SH-SY5Y (cell line): ENCODE data around the gene AHSG.

ENCODE experiments used
- GATA2 ChIP-seq: IDR thresholded peaks from 2 replicates; pipeline ENCODE4 v1.6.1; 2011; ENCODE audit warnings: mild to moderate bottlenecking, low read depth, low read length
- GATA3 ChIP-seq: IDR thresholded peaks from 2 replicates; pipeline ENCODE4 v1.6.1; 2011; ENCODE audit warnings: low read depth, mild to moderate bottlenecking, low read length, moderate library complexity

DNA sequence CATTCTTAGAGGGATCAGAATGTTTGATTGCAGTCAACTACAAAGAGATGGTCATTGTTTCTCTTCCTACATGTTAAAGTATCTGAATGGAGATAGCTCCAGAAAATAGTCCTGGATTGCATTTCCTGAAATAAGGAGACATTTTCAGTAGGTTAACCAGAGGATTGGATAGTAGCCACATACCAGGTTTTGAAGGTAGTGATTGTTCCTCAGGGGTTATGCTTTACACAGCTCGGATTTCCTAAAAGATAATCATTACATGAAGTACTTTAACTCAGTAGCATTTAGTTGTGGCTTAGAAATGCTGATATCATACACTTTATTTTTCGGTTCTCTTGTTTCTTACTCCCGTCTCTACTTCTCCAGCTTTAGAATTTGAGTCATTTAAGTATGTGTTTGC, 32.1 kb upstream of the AHSG start:
- TF ChIP-seq GATA2 (no peak), GATA3 (no peak)
